GM21423 (cell line): ENCODE data around the gene ATG2B.

Experiments used
- ATAC-seq: cut with Tn5 transposase; IDR thresholded peaks from one replicate; pipeline ENCODE4 v1.9.1; 2021; ENCODE audit warnings: mild to moderate bottlenecking, moderate library complexity; ENCODE audit not compliant: unreplicated experiment

The ATG2B gene

DNA sequence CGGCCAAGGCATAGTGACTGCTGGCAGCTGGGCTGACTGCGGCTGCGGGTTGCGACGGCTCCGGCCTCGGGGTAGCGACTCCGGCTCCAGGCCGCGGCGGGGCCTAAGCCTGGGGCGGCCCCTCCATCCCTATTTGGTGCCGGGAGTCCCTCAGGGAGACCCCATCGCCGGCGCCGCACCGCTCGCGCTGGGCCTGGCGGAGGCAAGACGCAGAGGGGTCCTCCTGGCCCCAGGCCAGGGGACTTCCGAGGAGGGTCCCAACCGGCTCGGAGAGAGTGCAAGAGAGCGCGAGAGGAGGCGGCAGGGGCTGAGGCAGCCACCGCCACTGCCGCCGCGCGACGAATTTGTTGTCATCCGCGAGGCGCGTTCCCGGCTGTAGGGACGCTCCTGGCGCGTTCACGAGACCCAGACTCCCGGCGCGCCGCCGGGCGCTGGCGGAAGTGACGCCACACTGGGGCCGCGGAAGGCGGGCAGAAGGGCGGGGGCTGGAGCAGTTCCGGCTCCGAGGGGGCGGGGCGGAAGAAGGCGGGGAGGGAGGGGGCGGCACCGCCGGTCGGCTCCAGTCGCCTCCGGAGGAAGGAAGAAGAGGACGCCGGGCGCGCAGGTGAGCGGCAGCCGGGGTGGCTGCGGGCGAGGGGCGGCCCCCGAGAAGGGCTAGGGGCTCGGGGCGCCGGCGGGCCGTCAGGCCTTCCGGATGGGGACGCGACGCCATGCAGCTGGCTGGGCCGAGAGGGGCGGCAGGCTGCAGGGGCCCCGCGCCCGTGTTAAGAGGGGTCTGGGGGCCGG, at the start of gene ATG2B, which contains the start of gene GSKIP:
TSS of gene ATG2B (minus strand) at position 377 of the 786 bp plus-strand sequence. CDS start at position 12, 365 bp downstream.
TSS of gene GSKIP (plus strand) at position 562 of the 786 bp plus-strand sequence. CDS start 18,722 bp downstream, outside the sequence.
- peak; percentile 72 for ATAC-seq

DNA sequence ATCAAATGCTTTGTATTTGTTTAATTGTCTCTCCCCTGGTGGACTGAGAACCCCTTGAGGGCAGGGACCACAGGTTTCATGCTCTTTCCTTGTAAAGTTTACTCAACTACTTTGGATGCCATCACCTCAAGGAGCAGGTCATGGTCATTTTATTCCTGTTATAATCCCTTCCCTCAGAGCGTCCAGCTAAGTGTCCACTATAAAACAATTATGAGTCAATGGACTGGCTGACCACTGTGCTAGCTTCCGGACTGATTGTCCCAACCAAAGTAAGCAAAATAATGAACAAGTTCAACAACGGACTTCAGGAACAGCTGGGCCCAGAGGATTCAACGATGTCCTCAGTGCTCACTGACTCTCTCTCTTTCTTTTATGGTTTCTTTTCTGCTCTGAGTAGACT, 47.0 kb upstream of the ATG2B start:
- ATAC-seq: no peak

DNA sequence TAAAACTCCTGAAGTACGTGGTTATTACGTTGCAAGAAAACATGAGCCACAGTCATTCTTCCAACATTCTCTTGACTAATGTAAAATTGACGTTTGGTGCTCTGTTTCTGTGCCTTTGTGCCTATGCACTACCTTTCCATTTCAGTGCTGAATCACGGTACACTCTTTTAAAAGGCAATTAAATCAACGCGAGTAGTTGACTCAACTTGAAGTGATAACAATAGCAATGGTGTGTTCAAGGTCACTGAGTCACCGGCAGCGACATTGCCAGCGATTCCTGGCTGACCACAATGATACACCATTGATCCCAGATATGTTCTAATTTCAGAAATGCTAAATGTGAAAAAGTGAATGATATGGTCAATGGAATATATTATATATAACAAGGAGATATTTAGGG, 46.6 kb upstream of the ATG2B start:
- ATAC-seq: no peak

- ATAC-seq: no peak
These were observed 45.5 kb upstream of the ATG2B start for GRCh38 chr14:96408608-96409007.

GRCh38 chr14:96407935-96408570, 44.9 kb upstream of the ATG2B start:
- no peak for ATAC-seq

DNA sequence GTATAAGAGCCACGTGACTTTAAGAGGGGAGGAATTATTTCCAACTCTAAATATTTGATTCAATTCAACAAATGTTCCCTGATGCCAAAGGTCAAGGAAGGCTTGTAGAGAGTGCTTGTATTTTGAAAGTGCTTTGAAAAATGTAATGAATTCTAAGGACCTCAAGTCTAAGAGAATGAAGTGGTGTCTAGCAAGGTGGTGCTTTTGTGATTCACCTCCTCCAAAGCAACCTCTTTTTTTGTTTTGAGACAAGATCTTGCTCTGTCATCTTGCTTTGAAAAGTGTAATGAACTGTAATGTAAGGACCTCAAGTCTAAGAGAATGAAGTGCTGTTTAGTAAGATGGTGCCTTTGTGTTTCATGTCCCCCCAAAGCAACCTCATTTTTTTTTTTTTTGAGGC, 42.5 kb upstream of the ATG2B start:
- no peak for ATAC-seq

GRCh38 chr14:96403409-96403808, 40.3 kb upstream of the ATG2B start:
- ATAC-seq: no peak

DNA sequence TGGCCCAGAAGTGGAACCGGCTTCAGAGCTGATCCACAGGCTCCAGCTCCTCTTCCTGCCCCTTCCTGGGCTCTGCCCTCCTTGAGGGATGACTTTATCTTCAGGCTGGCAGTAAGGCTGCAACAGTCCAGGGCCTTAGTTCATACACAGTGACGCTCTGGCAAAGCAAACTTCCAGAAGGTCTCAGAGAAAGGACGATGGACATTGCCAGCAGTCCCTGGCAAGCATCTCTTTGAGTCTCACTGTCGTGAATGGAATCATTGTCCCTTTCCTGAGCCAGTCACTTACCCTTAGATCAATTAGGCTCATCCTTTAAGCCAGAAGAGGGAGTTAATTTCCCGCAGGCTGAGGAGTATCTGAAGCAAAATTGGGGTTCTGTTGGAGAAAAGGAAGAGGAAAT, 37.4 kb upstream of the ATG2B start:
- no peak for ATAC-seq

DNA sequence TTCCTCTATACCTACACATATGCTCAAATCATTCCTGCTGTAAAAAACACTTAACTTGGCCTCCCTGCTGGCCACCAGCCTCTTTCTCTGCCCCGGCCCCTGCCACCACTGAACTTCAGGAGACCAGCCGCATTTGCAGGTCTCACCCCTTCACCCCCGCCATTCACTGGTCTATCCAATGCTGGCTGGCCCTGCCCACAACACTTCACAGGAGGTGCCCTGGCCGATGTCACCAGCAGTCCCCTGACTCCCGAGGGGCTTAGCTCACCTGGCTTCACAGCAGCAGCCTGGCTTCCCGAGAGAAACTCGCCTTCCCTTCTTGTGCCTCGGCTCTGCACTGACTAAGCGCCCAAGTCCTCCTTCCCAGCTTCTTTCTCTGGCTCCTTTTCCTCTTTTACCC, 36.3 kb upstream of the ATG2B start:
- no peak for ATAC-seq

DNA sequence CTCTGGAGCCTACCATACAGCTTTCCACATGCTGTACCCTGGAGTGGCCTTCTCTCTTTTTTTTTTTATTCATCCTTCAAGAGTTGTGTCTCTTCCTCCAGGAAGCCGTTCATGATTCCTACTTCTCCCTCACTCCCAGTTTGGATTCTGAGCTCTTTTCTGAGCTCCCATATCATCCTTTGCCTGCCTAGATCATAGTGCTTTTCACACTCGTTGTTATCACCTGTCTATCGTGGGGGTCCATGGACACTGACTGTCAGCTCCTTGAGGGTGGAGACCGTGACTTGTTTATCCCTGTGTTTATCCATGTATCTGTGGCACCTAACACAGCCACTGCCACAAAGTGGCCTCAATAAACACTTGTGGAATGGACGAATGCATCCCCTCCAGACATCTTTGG, 35.8 kb upstream of the ATG2B start:
- ATAC-seq: no peak

- no peak for ATAC-seq
These were observed 35.3 kb upstream of the ATG2B start for GRCh38 chr14:96398432-96398831.

DNA sequence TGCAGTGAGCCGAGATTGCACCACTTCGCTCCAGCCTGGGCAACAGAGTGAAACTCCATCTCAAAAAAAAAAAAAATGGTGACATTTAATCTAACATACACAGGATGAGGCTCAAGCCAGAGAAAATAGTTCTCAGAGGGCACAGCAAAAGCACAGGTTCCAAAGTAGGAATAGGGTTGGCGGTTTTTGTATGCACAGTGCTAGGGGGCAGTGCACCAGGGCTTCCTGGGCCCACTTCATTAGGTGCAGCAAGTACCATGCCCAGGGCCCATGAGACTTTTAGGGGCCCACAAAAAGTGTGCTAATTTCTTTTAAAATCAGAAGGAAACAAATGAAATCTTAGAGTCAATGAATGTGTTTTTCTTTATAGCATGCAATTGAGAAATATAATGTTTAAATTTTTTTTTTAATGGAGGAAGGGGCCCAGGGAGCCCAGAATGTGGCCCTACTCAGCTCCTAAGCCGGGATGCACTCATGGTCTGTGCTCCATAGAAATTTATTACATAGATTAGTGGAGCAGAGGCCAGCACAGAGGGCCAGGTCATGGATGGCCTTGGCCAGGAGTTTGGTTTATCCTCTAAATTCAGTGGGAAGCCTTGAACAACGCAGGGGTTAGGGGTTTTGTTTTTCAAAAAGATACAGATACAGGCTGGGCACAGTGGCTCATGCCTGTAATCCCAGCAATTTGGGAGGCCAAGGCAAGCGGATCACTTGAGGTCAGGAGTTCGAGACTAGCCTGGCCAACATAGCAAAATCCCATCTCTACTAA, 31.1 kb upstream of the ATG2B start:
- ATAC-seq: no peak

- ATAC-seq: no peak
These were observed 30.0 kb upstream of the ATG2B start for GRCh38 chr14:96393071-96393691.

GRCh38 chr14:96391293-96392118, 28.4 kb upstream of the ATG2B start:
- peak; percentile 88 for ATAC-seq

DNA sequence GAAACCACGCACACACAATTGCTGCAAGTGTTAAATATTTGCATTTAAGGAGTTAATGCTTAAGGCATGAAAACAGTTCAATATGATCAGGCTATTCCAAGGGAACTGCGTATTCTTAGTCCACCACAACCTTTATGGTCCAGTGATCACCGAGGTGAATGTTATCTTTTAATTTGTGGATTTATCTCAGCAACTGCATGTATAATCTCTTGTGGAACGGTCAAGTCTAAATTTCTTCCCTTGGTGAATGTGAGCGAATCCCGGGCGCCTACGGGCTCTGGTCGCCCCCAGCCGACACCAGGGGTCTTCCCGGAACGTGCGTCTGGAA, 27.8 kb upstream of the ATG2B start:
- ATAC-seq: no peak

DNA sequence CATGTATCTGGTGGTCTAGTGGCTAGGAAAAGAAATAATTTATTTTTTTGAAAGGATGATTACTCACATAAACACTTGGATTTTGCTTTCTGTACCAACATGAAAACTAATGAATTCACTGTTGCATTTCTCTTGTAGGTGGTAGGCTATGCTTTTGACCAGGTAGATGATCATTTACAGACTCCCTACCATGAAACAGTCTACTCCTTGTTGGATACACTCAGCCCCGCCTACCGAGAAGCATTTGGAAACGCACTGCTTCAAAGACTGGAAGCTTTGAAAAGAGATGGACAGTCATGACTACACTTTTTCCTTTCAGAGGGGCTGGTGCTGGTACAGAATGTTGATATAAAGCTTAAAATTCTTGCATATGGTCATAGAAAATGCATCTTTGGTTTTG, 22.2 kb upstream of the ATG2B start:
- no peak for ATAC-seq

DNA sequence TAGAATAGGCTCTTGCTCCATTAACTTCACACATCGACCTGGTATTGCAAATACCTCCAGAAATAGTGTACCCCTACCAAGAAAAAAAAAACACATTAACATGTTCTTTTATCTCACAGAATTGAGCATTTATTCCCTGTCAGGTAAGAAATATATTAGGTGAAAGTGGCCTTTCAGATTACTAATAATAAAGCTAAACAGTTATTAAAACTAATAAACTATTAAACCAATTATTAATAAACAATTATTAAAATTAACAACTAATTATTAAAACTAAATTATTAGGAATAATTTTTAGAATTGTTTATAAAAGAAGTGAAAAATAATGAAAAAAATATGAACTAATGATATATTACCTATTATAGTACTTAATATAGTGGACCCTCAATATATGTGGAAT, 21.6 kb upstream of the ATG2B start:
- ATAC-seq: no peak

GRCh38 chr14:96384053-96384452, 20.9 kb upstream of the ATG2B start:
- ATAC-seq: no peak

DNA sequence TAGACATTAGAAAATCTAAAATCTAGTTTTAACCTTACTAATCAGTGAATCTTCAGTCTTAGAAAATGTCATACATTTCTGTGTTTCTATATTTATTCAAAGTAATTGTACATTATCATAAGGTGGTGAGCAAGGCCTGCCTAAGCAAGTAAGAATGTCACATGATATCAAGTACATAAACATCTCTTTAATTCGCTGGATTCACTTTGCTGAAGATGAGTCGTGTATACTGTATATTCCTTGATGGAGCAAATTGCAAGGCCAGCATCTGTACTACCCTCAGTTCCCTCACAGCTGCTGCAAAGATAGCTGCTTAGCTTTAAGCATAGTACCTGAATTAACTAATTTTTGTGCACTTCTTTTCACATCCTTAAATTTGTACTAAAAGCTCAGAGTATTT, 20.3 kb upstream of the ATG2B start:
- no peak for ATAC-seq

GRCh38 chr14:96380735-96381134, 17.6 kb upstream of the ATG2B start:
- peak; percentile 90 for ATAC-seq

GRCh38 chr14:96376093-96376492, 13.0 kb upstream of the ATG2B start:
- ATAC-seq: no peak
